Memory B cell (primary cell): ENCODE measurements around the gene PKIG.
A peak's percentile ranks its signal among the peaks of the same experiment; 100 is the strongest.
"Not testable (repeated sequence)": the region's sequence is repeated elsewhere in the genome, so short reads cannot be mapped to it uniquely, and the experiment has no call there.

ENCODE experiments used
- ATAC-seq: fragments of 150-1000 bp; cut with Tn5 transposase; 2 replicates; pipeline ENCODE4 v1.10.0; 2021; ENCODE audit warnings: low read depth, mild to moderate bottlenecking, moderate library complexity
- DNase-seq, 2 donors: peaks; one replicate each; pipeline ENCODE4 v3.0.0; 2022; ENCODE audit warnings: low spot score in 2 of 2
- H3K27ac Mint-ChIP-seq: one replicate; pipeline ENCODE4 v1.8.0; 2022; ENCODE audit warnings: mild to moderate bottlenecking, moderate library complexity, mixed read lengths
- H3K27me3 Mint-ChIP-seq: one replicate; pipeline ENCODE4 v1.8.0; 2022; ENCODE audit warnings: mixed read lengths
- H3K36me3 Mint-ChIP-seq: one replicate; pipeline ENCODE4 v1.8.0; 2022; ENCODE audit warnings: mild to moderate bottlenecking, mixed read lengths
- H3K4me1 Mint-ChIP-seq: one replicate; pipeline ENCODE4 v1.8.0; 2022; ENCODE audit warnings: mixed read lengths
- H3K4me3 Mint-ChIP-seq: one replicate; pipeline ENCODE4 v1.8.0; 2022; ENCODE audit warnings: mild to moderate bottlenecking, moderate library complexity, mixed read lengths
- H3K9me3 Mint-ChIP-seq: one replicate; pipeline ENCODE4 v1.8.0; 2022; ENCODE audit warnings: mixed read lengths

Gene PKIG

DNA sequence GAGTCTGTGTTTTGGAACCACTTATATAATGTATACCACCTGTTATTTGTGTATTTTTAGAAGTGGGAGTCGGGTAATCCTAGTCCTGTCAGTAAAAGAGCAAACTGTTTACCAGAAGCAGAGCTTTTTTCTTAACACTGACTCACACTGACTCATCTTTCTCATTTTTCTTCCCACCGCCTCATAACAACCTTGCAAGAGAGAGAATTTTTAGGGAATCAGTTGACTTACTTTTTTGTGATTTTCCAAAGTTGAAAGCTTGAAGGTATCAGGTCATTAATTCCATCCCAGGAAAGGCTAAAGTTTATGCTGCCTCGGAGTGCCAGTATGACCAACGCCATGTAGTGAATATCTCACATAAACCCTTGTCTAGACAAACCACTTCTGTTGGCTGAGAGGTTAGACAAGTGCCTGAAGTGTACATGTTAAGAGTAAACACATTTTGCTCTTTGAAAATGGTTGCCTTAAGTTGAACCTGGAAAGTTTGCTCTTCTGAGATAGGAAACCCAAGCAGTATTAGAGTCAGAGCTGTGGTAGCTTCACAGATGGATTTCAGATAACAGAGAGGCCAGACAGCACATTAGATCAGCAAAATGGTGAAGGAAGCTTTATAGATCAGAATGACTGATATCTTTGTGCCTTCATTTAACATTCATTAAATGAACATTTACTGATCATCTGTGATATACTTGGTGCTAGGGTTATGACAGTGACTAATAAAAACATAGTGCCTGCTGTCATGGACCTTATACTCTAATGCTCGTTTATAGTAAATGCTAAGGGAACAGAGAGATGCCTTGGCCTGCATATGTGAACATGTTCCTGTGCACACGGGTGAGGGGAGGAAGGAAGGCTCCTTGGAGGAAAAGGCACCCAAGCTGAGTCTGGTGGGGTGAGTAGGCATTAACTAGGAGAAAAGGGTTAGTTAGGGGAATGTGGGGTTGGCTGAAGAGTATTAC is 29.1 kb upstream of the PKIG start:
- peaks cover 1% of the 10 kb centered on the region for H3K27me3 Mint-ChIP-seq
- no peaks in the 10 kb centered on the region for H3K9me3 Mint-ChIP-seq
- no peak for DNase-seq
- H3K4me1 Mint-ChIP-seq, result peaks cover 3% of the 10 kb centered on the region
- no peak overlapping the region for H3K4me3 Mint-ChIP-seq
- H3K27ac Mint-ChIP-seq, result no peak overlapping the region
- no peaks in the 10 kb centered on the region for H3K36me3 Mint-ChIP-seq
- no peak for ATAC-seq

DNA sequence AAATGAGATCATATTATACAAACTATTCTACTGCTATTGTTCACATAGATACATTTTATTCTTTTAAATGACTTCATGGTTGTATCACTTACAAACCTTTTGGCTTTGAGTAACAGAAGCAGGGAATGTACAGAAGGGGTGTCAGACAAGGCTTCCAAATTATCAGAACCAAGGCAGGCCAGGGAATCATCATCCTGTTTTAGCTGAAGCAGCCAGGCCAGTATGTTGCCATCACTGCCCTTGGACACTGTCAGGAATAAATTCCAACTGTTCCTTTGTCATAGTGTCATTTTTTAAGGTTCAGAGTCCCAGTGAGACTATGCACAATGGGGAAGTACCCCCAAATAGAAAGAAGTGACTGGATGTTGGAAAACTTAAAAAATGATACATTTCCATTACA is 23.1 kb upstream of the PKIG start:
- H3K27me3 Mint-ChIP-seq, result no peaks in the 10 kb centered on the region
- no peak overlapping the region for H3K4me3 Mint-ChIP-seq

DNA sequence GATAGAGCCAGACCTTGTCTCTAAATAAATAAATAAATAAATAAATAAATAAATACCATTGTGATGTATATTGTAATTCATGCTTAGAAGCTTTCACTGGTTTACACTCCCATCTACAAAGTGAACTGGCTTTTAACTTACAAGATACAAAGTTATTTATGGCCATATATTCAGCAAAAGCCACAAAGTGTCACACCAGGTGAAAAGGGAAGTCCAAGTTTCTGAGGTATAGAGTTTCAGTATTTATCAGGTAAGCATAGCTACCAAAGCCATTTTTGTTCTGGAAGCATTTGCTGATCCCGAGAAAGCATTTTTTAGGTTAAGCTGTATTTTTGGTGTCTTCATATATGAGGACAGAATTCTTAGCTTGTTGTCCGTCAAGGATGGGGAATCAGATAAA is 22.1 kb upstream of the PKIG start:
- Mint-ChIP-seq H3K27me3 (no peaks in the 10 kb centered on the region), H3K36me3 (no peaks in the 10 kb centered on the region), H3K4me1 (peaks cover 5% of the 10 kb centered on the region), H3K9me3 (no peaks in the 10 kb centered on the region), H3K27ac (peak overlapping the region; percentile 55), H3K4me3 (no peak overlapping the region)
- ATAC-seq, result peak; percentile 77
- DNase-seq, result no peak

More for the DNA sequence above, 23.1 kb upstream of the PKIG start:
- peaks cover 5% of the 10 kb centered on the region for H3K4me1 Mint-ChIP-seq
- H3K36me3 Mint-ChIP-seq, result no peaks in the 10 kb centered on the region
- no peak overlapping the region for H3K27ac Mint-ChIP-seq
- ATAC-seq (no peak), DNase-seq (no peak)
- H3K9me3 Mint-ChIP-seq, result no peaks in the 10 kb centered on the region

DNA sequence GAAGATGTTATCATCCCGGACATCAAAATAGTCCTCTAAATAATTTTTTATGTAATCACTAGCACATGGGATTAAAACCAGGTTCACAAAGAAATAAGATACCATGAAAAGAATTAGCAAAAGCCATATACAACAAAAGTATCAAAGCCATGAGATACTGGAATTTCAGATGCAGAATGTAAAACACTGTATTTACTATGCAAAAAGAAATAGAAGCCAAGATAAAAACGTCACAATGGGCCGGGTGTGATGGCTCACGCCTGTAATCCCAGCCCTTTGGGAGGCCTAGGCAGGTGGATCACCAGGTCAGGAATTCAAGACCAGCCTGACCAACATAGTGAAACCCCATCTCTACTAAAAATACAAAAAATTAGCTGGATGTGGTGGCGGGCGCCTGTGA is 21.6 kb upstream of the PKIG start:
- not testable (repeated sequence) for H3K27ac Mint-ChIP-seq, H3K9me3 Mint-ChIP-seq, ATAC-seq, H3K36me3 Mint-ChIP-seq, H3K4me3 Mint-ChIP-seq, DNase-seq, H3K27me3 Mint-ChIP-seq, H3K4me1 Mint-ChIP-seq

DNA sequence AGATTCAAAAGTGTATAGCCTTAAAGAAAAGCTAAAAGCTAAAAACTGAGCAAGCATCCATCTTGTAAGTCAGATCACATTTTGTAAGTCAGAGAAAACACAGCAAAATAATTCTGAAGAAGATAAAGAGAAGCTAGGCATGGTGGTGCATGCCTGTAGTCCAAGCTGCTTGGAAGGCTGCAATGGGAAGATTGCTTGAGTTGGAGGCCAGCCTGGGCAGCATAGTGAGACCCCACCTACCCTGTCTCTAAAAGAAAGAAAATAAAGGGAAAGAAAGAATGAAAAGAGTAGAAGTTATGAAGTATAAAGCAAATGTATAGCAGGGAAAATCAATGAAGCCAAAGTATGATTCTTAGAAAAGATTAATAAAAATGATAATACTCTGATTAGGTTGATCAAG is 20.5 kb upstream of the PKIG start:
- no peaks in the 10 kb centered on the region for H3K36me3 Mint-ChIP-seq
- peaks cover 5% of the 10 kb centered on the region for H3K4me1 Mint-ChIP-seq
- H3K4me3 Mint-ChIP-seq, result no peak overlapping the region
- H3K27ac Mint-ChIP-seq, result no peak overlapping the region
- H3K27me3 Mint-ChIP-seq, result no peaks in the 10 kb centered on the region
- no peaks in the 10 kb centered on the region for H3K9me3 Mint-ChIP-seq
- ATAC-seq, result no peak
- no peak for DNase-seq

DNA sequence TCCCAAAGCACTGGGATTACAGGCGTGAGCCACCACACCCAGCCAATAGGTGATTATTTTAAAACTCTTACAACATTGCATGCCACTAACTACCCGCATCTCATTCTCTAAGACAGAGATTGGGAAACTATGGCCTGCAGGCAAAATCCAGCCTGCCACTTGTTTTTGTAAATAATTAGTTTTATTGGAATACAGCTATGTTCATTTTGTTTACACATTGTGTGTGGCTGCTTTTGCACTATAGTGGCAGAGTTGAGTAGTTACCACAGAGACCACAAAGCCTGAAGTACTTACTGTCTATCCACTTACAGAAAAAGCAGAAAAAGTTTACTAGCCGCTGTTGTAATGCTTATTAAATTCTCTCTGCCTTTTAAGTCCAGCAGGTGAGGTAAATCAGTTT is 16.4 kb upstream of the PKIG start:
- H3K27ac Mint-ChIP-seq, result no peak overlapping the region
- no peak for DNase-seq
- H3K9me3 Mint-ChIP-seq, result no peaks in the 10 kb centered on the region
- H3K36me3 Mint-ChIP-seq, result no peaks in the 10 kb centered on the region
- no peak overlapping the region for H3K4me3 Mint-ChIP-seq
- ATAC-seq, result no peak
- H3K4me1 Mint-ChIP-seq, result no peaks in the 10 kb centered on the region
- no peaks in the 10 kb centered on the region for H3K27me3 Mint-ChIP-seq

DNA sequence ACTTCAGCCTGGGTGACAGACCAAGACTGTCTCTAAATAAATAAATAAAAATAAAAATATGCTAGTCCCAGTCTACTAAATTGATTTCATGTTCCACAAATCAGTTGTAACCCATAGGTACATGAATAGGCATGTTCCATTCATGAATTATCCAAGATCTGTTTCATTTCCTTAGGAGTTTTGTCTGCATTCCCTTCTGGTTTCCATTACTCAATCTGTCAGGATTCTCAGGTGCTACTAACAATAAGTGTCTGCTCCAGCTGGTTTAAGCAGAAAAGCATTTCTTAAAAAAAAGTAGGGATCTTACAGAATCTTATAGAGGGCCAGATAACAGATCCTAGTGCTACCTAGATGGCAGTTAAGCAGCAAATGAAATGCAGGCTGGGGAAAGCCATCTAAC is 15.6 kb upstream of the PKIG start:
- Mint-ChIP-seq H3K27ac (no peak overlapping the region), H3K36me3 (no peaks in the 10 kb centered on the region), H3K4me1 (no peaks in the 10 kb centered on the region), H3K27me3 (no peaks in the 10 kb centered on the region), H3K4me3 (no peak overlapping the region), H3K9me3 (no peaks in the 10 kb centered on the region)
- no peak for ATAC-seq
- DNase-seq, result no peak

DNA sequence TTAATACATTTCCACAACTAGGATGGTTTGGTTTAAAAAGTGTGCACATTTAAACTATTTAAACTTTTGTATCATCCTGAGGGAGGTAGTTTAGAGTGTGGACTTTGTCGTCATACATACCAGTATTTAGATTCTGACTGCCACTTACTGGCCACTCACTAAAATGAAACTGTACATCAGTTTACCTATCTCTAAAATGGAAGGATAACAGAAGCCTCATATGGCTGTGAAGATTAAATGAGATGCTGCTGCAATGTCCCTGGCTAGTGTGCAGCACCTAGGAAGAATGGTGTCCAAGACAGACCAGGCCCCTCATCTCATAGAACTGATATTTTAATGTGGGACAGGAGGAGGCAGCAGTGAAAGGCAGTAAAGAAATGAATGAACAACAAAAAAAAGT is 12.0 kb upstream of the PKIG start:
- ATAC-seq, result no peak
- Mint-ChIP-seq H3K36me3 (no peaks in the 10 kb centered on the region), H3K27ac (no peak overlapping the region)

DNA sequence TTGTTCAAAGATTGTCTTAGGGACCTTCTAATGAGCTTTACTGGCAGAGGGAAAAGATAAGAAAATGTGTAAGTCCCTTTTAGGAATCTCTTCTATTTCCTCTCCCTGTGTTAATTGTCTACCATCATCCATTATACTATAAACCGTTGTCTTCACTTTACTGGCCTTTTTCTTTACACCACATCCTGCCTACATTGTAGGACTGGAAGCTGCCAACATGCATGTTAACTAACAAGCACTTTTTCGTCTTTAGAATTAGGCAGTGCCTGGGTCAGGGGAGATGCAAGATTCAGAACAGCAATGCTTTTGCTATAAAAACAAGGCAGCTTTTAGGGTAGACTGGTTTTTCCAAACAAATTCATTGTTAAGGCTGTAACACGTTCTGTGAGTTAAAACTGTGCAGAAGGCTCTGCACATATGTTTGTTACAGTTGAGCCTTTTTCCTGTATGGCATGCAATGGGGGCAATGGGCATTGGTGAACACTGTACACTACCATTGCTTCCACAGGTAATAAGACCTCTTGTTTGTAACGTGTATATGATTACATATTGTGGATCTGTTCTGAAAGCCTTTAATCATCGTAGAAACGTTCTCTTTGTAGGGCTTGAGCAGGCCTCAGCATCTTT is 10.9 kb upstream of the PKIG start:
- no peak overlapping the region for H3K4me3 Mint-ChIP-seq
- no peaks in the 10 kb centered on the region for H3K36me3 Mint-ChIP-seq
- no peak overlapping the region for H3K27ac Mint-ChIP-seq
- H3K4me1 Mint-ChIP-seq, result peaks cover 8% of the 10 kb centered on the region
- no peak for ATAC-seq
- no peaks in the 10 kb centered on the region for H3K27me3 Mint-ChIP-seq
- no peaks in the 10 kb centered on the region for H3K9me3 Mint-ChIP-seq
- no peak for DNase-seq

More for the DNA sequence above, 12.0 kb upstream of the PKIG start:
- Mint-ChIP-seq H3K9me3 (no peaks in the 10 kb centered on the region), H3K27me3 (no peaks in the 10 kb centered on the region), H3K4me3 (no peak overlapping the region), H3K4me1 (no peaks in the 10 kb centered on the region)
- no peak for DNase-seq

DNA sequence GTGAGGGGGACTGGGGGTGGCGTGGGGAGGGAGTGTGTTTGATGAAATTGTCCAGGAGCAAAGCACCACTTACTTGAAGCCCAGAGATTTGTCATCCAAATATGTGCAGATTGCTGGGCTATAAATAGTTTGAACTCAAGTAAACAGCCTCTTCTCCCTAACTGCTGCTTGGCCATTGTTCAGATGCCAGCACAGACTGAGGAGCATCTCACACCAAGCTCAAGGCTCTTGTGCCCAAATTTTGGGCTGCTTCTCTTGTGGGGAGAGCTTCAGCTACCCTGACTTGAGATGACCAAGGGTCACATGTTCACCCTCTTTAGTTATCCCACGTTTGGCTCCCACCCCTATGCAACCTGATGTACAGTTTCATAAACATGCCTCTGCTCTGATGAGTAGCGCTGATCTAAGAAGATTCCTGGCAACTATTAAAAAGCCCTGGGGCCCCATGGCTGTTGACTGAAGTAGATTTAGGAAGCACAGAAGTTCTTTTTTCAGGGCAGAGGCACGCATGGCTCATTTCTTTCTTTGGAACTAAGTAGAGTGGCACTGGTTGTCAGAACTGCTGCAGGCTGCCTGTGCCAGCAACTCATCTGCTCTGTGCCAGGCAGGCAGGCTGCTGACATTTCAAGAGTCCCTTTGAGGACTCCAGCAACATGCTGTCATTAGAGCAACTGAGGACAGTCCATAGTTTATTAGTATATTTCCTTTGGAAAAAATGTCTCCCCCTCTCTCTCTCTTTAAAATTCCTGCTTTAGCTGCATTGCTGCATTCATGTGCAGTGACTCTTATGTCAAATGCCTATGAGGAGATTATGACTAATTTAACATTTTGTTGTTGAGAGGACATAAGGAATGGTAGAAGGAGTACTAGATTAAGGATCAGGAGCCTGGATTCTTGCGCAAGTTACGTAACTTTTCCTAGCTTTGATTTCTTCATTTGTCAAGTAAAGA is 9.6 kb upstream of the PKIG start:
- no peak overlapping the region for H3K27ac Mint-ChIP-seq
- H3K4me3 Mint-ChIP-seq, result no peak overlapping the region
- H3K36me3 Mint-ChIP-seq, result no peaks in the 10 kb centered on the region
- DNase-seq (no peak), ATAC-seq (no peak)
- H3K27me3 Mint-ChIP-seq, result no peaks in the 10 kb centered on the region
- peaks cover 12% of the 10 kb centered on the region for H3K4me1 Mint-ChIP-seq
- no peaks in the 10 kb centered on the region for H3K9me3 Mint-ChIP-seq

DNA sequence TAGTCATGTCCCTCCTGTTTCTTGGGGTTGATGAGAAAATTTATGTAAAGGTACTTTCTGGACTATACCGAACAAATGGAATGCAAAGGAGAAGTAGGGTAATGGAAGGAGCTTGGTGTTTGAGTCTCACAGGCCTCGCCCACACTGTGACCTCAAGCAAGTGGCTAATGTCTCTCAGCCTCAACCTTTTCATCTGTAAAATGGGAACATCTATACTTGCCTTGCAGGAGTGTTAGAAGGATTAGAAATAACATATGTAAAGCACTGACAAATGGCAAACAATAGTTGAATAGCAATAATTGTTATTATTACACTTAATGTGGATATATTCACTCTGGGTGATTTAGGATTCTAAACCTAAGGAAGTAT is 8.9 kb upstream of the PKIG start:
- H3K9me3 Mint-ChIP-seq, result no peaks in the 10 kb centered on the region
- no peak overlapping the region for H3K27ac Mint-ChIP-seq
- DNase-seq, result no peak
- H3K4me3 Mint-ChIP-seq, result no peak overlapping the region
- peaks cover 13% of the 10 kb centered on the region for H3K4me1 Mint-ChIP-seq
- ATAC-seq, result no peak
- no peaks in the 10 kb centered on the region for H3K27me3 Mint-ChIP-seq
- no peaks in the 10 kb centered on the region for H3K36me3 Mint-ChIP-seq

DNA sequence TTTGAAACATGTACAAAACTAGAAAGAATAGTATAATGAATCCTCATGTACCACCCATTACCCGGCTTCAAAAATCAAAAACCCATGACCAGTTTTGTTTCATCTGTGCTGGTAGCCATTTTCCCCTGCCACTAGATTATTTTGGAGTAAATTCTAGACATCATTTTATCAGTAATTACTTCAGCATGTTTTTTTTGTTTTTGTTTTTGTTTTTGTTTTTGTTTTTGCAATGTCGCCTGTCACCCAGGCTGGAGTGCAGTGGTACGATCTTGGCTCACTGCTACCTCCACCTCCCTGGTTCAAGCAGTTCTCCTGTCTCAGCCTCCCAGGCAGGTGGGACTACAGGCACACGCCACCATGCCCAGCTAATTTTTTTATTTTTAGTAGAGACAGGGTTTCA is 8.0 kb upstream of the PKIG start:
- Mint-ChIP-seq H3K27me3 (no peaks in the 10 kb centered on the region), H3K36me3 (no peaks in the 10 kb centered on the region), H3K27ac (no peak overlapping the region), H3K4me1 (peaks cover 18% of the 10 kb centered on the region), H3K9me3 (no peaks in the 10 kb centered on the region), H3K4me3 (no peak overlapping the region)
- DNase-seq (no peak), ATAC-seq (no peak)

DNA sequence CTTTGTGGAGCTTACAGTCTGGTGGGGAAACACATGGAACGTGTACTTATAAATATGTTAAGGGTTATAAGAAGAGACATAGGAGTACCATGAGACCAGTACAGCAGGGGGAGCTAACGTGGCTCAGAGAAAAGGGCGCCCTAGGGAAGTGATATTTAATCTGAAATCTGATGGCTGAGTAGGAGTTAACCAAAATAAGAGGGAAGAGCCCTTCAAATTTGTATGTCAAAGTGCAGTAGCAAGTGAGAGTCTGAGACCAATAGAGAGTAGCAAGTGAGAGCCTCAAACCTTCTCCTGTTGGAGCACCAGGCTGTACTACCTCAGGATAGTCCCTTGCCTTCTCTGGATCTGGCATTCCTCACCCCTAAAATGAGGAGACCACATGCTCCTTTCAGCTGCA is 6.1 kb upstream of the PKIG start:
- H3K27ac Mint-ChIP-seq, result peak overlapping the region; percentile 26

More for the DNA sequence above, 6.1 kb upstream of the PKIG start:
- ATAC-seq, result peak; percentile 78
- Mint-ChIP-seq H3K36me3 (no peaks in the 10 kb centered on the region), H3K27me3 (no peaks in the 10 kb centered on the region), H3K4me3 (peak overlapping the region; percentile 57), H3K4me1 (peaks cover 32% of the 10 kb centered on the region), H3K9me3 (no peaks in the 10 kb centered on the region)
- peak in 1 of 2 donors; percentile 60 for DNase-seq
